Fibroblast of mammary gland (primary cell): ENCODE results near the gene SURF6.

Experiments used
- DNase-seq: peaks from one replicate; pipeline ENCODE4 v3.0.0-alpha.2; 2010; ENCODE audit warnings: low read depth
- H3K4me3 ChIP-seq: 2 replicates; pipeline ENCODE4 v1.5.1; 2011; ENCODE audit warnings: low read depth, mild to moderate bottlenecking, low read length, moderate library complexity; ENCODE audit not compliant: control insufficient read depth
- TF ChIP-seq, protein P1 (sequence below): conservative IDR thresholded peaks from 2 replicates; pipeline ENCODE4 v1.5.1; 2011; ENCODE audit warnings: low read depth, low read length, inconsistent platforms; ENCODE audit not compliant: control insufficient read depth, insufficient read depth

Gene SURF6

DNA sequence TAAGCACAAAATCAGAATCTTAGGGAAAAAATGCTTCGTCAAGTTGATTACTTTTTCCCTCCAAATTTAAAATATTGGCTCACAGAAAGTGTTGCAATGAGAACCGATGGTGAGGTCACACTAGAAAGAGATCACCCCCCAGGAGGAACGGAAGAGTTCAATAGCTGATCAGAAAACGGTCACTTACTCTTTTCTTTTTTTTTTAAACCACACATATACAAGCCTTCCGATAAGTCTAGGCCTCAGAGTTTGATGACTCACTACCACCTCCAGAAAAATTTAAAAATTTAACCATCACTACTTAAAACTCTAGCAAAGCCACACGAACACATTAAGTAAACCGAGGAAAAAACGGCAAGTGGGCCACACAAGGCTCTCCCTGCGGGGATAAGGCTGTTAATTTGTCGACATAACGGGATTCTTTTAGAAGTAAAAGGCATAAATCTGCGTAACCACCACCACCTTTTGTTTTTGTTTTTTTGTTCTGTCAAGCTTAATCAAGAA is 38.7 kb upstream of the SURF6 start:
- TF ChIP-seq, protein P1, sequence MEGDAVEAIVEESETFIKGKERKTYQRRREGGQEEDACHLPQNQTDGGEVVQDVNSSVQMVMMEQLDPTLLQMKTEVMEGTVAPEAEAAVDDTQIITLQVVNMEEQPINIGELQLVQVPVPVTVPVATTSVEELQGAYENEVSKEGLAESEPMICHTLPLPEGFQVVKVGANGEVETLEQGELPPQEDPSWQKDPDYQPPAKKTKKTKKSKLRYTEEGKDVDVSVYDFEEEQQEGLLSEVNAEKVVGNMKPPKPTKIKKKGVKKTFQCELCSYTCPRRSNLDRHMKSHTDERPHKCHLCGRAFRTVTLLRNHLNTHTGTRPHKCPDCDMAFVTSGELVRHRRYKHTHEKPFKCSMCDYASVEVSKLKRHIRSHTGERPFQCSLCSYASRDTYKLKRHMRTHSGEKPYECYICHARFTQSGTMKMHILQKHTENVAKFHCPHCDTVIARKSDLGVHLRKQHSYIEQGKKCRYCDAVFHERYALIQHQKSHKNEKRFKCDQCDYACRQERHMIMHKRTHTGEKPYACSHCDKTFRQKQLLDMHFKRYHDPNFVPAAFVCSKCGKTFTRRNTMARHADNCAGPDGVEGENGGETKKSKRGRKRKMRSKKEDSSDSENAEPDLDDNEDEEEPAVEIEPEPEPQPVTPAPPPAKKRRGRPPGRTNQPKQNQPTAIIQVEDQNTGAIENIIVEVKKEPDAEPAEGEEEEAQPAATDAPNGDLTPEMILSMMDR: no peak
- peak; percentile 84 for DNase-seq
- H3K4me3 ChIP-seq: peak overlapping the region; percentile 96

DNA sequence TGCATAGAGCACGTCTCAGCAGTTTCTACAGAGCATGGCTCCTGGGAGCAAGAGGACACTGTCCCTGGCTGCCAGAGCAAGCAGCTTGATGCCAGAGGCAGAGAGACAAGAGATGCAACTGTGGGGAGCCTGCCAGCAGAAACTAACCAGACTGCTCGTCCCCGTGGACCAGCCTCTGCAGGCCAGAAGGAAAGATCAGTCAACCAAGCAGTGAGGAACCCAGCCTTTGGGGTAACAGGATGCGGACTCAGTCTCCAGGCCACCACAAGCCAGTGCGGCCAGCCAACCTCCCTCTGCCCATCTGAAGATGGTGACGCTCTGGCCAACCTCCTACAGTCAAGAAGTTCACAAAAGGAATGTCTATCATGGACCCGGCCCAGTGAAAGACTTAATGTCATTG is 36.2 kb upstream of the SURF6 start:
- H3K4me3 ChIP-seq: no peak overlapping the region

DNA sequence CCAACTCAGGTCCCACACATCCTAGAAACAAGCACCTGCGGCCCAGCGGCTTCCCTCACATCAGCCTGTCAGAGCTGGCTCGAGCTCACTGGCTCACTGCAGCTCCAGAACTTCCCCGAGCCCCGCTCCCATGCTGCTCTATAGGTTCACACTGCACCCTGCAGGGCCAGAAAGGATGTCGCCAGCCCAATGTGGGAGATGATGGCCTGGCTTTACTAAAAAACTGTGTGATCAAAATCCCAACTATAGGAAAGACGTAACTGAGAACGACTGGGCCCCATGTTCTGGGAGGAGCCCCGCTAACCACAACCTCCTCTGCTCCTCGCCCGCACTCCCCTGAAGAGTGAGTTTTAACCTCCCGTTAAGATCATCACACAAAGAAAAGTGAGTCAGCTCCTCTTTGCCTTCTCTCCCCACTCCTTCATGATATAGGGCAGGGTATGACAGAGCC is 35.3 kb upstream of the SURF6 start:
- DNase-seq: peak; percentile 76
- peak overlapping the region; percentile 3 for H3K4me3 ChIP-seq
- TF ChIP-seq, protein P1: peak; percentile 2

More for the DNA sequence above, 36.2 kb upstream of the SURF6 start:
- TF ChIP-seq, protein P1: no peak
- no peak for DNase-seq

DNA sequence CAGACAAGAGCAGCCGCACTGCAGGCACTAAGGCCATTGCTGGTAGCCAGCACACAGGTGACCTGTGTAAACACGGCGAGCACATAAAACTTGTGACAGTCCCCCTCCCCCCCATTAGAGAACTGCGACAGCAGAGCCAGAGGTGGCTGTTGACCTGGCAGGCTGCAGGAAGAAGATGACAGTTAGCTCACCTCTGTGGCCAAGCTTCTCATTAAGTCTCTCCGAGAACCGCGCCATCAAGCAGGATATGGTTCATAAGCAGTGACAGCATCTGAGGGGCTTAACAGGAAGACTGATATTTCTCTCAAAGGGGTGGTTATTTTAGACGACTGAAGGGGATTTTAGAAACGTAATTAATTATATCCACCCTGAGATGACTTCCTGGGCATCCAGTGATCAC is 34.7 kb upstream of the SURF6 start:
- no peak for DNase-seq
- TF ChIP-seq, protein P1: no peak
- H3K4me3 ChIP-seq: no peak overlapping the region

DNA sequence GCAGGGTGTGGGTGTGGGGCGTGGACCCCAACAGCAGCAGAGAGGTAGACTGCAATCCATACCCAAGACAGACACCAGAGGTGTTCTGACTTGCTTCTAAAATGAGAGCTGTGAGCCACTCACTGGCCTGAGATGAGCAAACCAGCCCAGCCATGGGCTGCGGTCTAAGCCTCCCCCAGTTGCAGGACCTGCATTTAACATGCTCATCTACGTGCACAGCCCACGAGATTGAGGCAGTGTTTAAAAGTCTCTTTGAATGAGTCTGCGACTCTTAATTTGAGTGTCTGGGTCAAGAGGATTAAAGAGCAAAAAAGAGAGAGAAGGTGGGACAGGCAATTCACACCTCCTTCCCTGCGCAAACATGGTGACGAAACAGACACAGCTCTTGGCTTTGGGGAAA is 33.9 kb upstream of the SURF6 start:
- no peak for DNase-seq
- TF ChIP-seq, protein P1: no peak
- H3K4me3 ChIP-seq: no peak overlapping the region

DNA sequence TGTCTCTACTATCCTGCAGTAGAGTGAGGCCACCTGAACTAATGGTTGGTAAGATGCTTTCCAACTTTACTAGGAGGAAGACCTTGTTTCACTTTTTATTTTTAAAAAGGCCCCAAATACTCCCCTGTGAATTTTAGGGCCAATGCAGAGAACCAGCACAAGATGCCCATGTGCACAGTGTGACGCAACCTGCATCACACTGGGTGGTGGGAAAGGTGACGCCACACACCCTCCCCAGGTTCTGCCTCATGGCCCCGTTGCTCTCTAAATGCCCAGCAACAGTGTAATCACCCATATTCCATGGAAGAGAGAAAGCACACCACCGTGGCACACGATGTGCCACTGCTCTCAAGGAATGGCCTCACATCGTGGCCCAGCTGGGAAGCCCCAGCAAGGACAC is 33.4 kb upstream of the SURF6 start:
- DNase-seq: no peak
- TF ChIP-seq, protein P1: no peak
- H3K4me3 ChIP-seq: no peak overlapping the region

DNA sequence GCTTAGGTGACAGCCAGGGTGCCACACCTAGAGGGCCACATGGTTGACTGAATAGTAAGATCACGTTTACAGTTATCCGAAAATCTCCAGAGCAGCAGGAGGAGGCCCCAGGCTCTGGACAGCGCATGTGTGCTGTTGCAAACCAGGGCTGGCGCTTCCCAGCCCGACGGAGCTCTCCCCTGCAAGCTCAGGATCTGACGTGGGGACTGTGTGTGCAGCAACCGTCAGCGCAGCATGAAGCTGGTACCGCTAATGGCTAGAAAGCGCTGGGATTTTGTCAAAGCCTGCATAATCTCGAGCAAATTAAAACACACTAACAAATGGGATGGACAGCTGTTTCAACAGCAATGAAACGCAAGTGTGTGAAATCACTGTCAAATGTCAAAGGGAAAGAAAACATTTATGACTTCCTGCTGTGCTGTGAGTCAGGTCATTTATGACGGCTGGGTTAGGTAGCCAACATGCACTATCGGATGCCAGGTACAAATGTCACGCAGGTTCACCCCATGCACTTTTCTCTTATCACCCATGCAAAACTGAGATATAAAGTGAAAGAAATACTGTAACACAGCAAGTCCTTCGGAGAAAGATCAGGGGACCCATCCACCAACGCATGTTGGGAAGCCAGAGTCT is 32.4 kb upstream of the SURF6 start:
- TF ChIP-seq, protein P1: no peak
- no peak overlapping the region for H3K4me3 ChIP-seq
- peak; percentile 50 for DNase-seq
